GM21619 (cell line): Measurements from ENCODE around the gene ZNF236.
A peak's percentile ranks its signal among the peaks of the same experiment; 100 is the strongest.
"Not testable (repeated sequence)": the region's sequence is repeated elsewhere in the genome, so short reads cannot be mapped to it uniquely, and the experiment has no call there.

Source experiments
- ATAC-seq: cut with Tn5 transposase; IDR thresholded peaks from one replicate; pipeline ENCODE4 v1.9.1; 2021; ENCODE audit not compliant: unreplicated experiment

ZNF236 gene

GRCh38 chr18:76822506-76823160 lies at the start of gene ZNF236:
ZNF236 (plus strand) TSS chr18:76822557; CDS start chr18:76822608, 51 bp downstream.
- peak; percentile 35 for ATAC-seq

GRCh38 chr18:76772665-76773064 lies 49.7 kb upstream of the ZNF236 start:
- no peak for ATAC-seq

- ATAC-seq, result not testable (repeated sequence)
Observed at GRCh38 chr18:76777036-76777435, 45.3 kb upstream of the ZNF236 start.

GRCh38 chr18:76783786-76784484 lies 38.4 kb upstream of the ZNF236 start:
- ATAC-seq, result no peak

GRCh38 chr18:76785872-76786271 lies 36.5 kb upstream of the ZNF236 start:
- no peak for ATAC-seq

- no peak for ATAC-seq
Observed at GRCh38 chr18:76788571-76789317, 33.6 kb upstream of the ZNF236 start.

- ATAC-seq, result no peak
Observed at GRCh38 chr18:76791106-76791505, 31.3 kb upstream of the ZNF236 start.

GRCh38 chr18:76791642-76792041 lies 30.7 kb upstream of the ZNF236 start:
- no peak for ATAC-seq

GRCh38 chr18:76794326-76794725 lies 28.0 kb upstream of the ZNF236 start:
- no peak for ATAC-seq

- peak; percentile 94 for ATAC-seq
Observed at GRCh38 chr18:76801567-76802505, 20.5 kb upstream of the ZNF236 start.

GRCh38 chr18:76803413-76803812 lies 18.9 kb upstream of the ZNF236 start:
- no peak for ATAC-seq

GRCh38 chr18:76803814-76804213 lies 18.5 kb upstream of the ZNF236 start:
- ATAC-seq, result peak; percentile 73

GRCh38 chr18:76805221-76805620 lies 17.1 kb upstream of the ZNF236 start:
- no peak for ATAC-seq

GRCh38 chr18:76806301-76806700 lies 16.1 kb upstream of the ZNF236 start:
- no peak for ATAC-seq

- no peak for ATAC-seq
Observed at GRCh38 chr18:76808561-76808960, 13.8 kb upstream of the ZNF236 start.

- ATAC-seq, result not testable (repeated sequence)
Observed at GRCh38 chr18:76811530-76811929, 10.8 kb upstream of the ZNF236 start.

- no peak for ATAC-seq
Observed at GRCh38 chr18:76814256-76814655, 8.1 kb upstream of the ZNF236 start.

- no peak for ATAC-seq
Observed at GRCh38 chr18:76816127-76816526, 6.2 kb upstream of the ZNF236 start.

GRCh38 chr18:76817888-76818611 lies 4.3 kb upstream of the ZNF236 start:
- ATAC-seq, result no peak
